A673 (cell line): ENCODE data around the gene CDHR4.

Experiments used
- CTCF ChIP-seq: fragments of 300-800, 200-600 bp; sonication (generic); conservative IDR thresholded peaks from 2 replicates; pipeline ENCODE4 v1.5.1; 2017; ENCODE audit warnings: low read depth, mild to moderate bottlenecking, antibody characterized with exemption, low read length, moderate library complexity, mixed read lengths
- EZH2 ChIP-seq: fragments of 200-600 bp; sonication (generic); IDR thresholded peaks from 2 replicates; pipeline ENCODE4 v1.6.1; 2017; ENCODE audit warnings: borderline replicate concordance, low read depth, mild to moderate bottlenecking, mixed read lengths, antibody characterized with exemption, low read length; ENCODE audit not compliant: poor library complexity, severe bottlenecking

- TF ChIP-seq CTCF (no peak), EZH2 (no peak)
These were observed 12.6 kb downstream of the CDHR4 start for GRCh38 chr3:49787182-49787464.
